HG02840 (cell line): Measurements from ENCODE around the gene MGA.

Experiments
- ATAC-seq: cut with Tn5 transposase; IDR thresholded peaks from one replicate; pipeline ENCODE4 v1.9.1; 2021; ENCODE audit warnings: mild to moderate bottlenecking, moderate library complexity, moderate number of reproducible peaks; ENCODE audit not compliant: unreplicated experiment, low FRiP score

MGA gene

GRCh38 chr15:41779662-41780157 is 119.5 kb downstream of the MGA start:
- no peak for ATAC-seq

GRCh38 chr15:41780266-41780665 is 120.1 kb downstream of the MGA start:
- no peak for ATAC-seq

DNA sequence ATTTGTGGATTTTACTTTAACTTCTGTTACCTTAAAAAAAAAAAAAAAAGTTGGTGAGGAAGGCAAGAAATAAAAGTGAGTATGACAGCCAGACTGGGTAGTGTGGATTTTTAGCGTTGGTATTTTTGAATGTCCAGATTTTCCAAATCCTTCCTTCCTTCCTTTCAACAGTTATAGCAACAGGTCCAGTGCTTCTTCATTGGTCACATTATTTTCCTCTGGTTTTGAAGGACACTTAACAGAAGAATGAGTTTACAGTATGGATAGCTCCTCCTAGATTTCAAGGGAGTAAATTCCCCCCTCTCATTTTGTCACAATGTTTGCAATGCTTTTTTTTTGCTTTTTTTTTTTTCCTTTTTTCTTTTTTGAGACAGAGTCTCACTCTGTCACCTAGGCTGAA is 120.5 kb downstream of the MGA start:
- ATAC-seq = no peak

- no peak for ATAC-seq
These were observed 122.4 kb downstream of the MGA start for GRCh38 chr15:41782371-41783282.

GRCh38 chr15:41783296-41783695 is 123.1 kb downstream of the MGA start:
- ATAC-seq = no peak

DNA sequence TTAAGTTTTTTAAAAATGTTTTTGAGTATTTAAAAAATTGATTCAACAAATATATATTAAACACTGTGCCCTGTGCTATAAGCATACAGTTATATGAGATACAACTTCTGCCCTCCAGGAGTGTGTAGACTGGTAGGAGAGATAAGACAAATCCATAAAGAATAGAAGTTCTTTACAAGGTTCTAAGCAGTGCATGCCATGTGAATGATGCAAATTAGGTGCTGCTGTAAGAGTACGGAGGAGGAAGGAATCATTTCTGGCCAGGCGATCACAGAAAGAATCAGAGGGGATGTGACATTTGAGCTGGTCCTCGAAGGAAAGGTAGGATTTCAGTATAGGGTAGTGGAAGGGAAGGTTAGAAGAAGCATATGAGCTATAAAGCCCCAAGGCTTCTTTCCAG is 128.1 kb downstream of the MGA start:
- no peak for ATAC-seq

DNA sequence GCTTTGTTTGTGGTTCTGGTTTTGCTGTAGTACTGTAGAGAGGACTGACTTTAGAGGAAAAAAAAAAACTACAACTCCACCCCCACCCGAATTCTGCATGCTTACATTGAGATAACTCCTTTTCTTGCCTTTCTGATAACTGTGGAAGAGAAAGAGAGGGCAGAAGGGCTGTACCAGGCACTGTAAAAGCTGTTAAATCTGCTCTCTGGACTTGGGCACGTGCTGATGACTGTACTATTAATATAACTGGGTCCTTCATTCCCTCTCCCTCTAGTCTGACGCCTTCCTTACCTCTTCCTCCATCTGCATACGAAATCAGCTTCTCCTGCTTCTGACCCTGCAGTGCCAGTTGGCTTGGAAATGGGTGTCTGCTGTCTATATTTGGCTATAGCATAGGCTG is 129.0 kb downstream of the MGA start:
- ATAC-seq = no peak

GRCh38 chr15:41789662-41790061 is 129.5 kb downstream of the MGA start:
- ATAC-seq = no peak

DNA sequence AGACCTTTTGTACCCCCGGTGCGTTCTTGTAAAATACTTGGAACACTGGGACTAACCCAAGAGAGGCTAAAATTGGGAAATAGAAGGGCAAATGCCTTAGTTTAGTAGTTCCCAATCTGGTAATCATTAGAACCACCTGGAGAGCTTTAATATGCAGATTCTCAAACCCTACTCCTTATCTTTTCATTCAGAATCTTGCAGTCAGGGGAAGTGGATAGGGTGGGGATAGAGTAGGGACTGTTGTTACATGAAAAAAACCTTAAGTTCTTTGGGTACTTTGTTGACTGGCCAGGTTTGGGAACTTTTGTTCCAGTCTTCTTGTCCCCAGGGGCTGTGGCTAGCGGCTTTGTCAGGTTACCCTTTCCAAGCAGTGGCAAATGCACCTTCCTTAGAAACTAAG is 130.0 kb downstream of the MGA start:
- ATAC-seq = no peak

DNA sequence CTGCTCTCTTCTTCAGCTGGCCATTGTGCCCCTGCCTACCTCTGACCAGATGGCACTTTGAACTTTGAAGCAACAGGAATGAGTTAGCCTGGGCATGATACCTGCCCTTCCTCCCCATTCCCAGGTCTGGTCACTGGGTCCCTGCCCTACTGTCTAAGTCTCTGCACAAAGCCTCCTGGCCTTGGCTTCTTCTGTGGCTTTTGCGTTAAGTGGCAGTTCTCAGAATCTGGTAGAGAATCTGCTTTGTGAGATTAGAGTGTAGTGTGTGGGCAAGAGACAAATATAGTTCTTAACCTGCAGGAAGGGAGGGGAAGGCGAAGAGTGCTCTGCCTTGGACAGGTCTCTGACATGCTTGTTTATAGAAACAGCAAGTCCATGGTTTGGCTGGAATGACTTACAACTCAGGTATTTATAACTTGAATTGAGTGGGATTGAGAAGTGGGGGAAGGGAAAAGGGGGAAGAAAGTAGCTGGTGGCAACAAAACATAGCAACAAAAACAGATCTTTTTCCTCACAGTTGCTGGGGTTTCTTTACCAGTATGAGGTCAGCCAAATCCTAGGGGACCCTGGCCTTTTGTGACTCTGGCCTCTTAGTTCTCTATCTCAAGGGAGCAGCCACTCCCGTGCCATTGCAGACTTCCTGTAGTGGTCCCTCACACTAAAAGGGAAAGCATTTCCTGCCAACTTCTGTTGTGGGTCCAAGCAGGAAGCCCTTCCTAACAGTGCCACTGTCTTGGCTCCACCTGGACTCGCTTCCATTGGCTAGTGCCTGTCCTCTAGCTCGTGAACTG is 130.7 kb downstream of the MGA start:
- ATAC-seq = no peak

DNA sequence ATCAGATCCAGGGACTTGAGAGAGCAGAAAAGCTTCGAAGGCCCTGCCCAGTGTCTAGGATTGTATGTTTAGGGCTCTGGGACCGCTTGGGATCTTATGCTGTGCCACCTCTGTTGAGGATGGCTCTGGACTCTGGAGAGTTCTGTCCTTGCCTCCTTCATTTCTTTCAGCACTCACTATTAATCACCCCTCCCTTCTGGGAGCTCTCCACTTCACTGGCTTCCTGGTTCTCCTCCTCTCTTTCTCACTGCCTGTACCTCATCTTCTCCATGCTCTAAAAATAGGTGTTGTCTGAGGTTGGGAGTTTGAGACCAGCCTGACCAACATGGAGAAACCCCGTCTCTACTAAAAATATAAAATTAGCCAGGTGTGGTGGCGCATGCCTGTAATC is 131.3 kb downstream of the MGA start:
- ATAC-seq = no peak

DNA sequence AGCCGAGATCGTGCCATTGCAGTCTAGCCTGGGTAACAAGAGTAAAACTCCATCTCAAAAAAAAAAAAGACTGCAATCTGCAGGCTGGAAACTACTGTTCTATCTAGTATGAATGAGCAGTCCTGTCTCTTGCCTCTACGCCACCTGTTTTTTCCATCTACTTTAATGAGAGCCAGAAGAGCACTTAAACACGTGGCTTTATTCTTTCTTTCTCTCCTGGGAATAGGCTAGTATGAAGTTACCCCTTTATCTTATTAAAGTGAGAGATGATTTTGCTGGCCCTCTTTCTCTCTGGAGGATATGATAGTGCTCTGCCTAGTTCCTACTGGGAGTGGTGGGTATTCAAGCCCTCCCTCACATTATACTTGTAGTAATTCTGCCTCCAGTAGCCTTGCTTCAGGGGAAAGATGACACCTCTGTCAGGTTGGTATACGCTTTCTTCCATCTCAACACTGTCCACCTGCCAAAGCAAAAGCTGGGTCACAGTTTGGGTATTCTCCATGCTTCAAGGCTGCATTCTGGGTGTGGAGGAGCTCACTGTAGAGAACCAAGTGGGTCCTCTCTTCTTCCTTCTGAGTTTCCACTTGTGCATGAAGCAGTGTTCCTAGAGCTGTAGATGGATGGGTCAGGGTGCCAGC is 131.9 kb downstream of the MGA start:
- ATAC-seq = no peak

DNA sequence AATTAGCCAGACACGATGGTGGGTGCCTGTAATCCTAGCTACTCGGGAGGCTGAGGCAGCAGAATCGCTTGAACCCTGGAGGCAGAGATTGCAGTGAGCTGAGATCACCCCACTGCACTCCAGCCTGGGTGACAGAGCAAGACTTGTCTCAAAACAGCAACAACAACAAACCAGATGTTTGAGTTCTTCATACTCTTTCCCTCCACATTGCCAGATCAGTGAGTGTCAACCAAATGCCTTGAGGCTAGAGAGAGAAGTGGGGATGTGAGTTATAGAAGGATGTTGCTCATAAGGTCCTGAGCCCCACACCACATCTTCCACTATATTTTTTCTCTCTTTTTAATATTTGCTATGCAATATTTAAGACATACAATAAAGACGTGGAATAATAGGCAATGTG is 133.9 kb downstream of the MGA start:
- ATAC-seq = no peak

GRCh38 chr15:41795996-41796856 is 136.0 kb downstream of the MGA start:
- ATAC-seq = no peak

DNA sequence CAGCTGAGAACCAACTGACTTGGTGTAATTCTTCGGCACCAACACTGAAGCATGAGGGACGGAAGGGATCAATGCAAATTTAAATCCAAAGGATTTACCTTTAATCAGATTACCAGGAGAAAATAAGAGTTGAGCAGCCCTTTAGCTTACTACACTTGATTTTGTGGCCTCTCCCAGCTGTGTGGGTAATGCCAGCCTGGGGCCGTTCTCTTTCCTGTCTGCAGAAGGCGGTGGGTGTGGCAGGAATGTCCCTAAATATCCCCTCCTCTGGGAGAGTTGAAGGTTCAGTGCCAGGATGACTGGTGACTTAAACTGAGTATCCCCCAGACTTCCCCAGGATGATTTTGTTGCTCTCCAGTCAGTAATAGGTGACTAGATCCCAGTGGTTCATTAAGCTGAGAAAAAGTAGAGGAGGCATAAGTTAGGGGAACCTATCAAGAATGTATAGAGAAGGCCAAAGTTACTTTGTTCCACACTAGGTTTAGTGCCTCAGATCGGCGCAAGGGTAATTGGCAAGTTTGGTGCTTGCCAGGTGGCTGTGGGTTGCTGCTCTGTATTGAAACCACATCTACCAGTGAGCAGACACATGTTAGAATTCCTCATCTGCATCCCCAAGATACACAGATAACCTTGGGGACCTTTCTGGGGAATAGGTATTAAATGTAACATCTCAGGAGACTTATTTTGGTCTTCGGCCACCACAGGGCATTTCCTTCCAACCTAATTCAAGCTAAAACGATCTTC is 137.2 kb downstream of the MGA start:
- no peak for ATAC-seq

- ATAC-seq = no peak
These were observed 138.6 kb downstream of the MGA start for GRCh38 chr15:41798607-41799487.

DNA sequence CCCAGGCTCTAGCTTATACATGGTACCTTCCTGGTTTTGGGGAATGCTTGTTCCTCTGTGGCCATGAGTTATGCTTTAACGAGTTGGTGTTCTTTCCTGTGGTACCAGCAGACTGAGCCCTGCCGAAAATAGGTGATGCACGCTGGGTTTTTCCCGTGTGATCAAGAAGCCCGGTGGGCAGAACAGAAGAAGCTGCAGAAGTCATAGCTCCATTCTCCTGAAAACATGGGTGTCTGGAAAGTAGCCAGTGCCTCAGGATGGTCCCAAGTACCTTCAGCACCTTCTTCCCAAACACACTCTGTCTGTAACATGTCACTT is 139.2 kb downstream of the MGA start:
- ATAC-seq = no peak

DNA sequence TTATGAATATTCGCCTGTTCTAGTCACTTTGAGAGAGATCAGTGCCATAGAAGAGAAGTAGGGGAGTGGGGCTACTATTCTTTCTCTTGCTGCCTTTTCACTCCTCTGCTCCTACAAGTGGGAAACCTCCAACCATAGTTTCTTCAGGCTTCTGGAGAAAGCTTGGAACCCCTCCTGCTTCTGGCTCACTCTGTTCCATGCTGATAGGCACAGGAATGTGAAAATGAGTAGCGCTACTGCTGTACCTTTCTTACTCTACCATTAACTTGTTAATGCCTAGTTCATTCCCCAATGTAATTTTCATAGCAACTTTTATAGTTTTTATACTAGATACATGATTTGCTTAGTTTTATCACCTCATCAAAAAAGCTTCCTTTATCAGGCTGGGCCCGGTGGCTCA is 141.0 kb downstream of the MGA start:
- no peak for ATAC-seq
